ENCODE measurements around the gene SST. TPM values are rescaled to one million over a fixed set of nuclear protein-coding genes. Genes with fewer than 3 reads are reported as not detected.

Gene SST
- total RNA-seq, 4 donors from 2014 or later: not detected

GRCh38 chr3:187695449-187695848 lies 25.3 kb upstream of the SST start:
- TF ChIP-seq CTCF (IDR thresholded peaks at IDR 0.05; ENCODE audit: low read depth): no peak

GRCh38 chr3:187694801-187695200 lies 24.6 kb upstream of the SST start:
- TF ChIP-seq CTCF (IDR thresholded peaks at IDR 0.05; ENCODE audit: low read depth): no peak

- no peak for TF ChIP-seq CTCF (IDR thresholded peaks at IDR 0.05; ENCODE audit: low read depth)
Measured at GRCh38 chr3:187693431-187693830, 23.2 kb upstream of the SST start.

- no peak for TF ChIP-seq CTCF (IDR thresholded peaks at IDR 0.05; ENCODE audit: low read depth)
Measured at GRCh38 chr3:187689984-187690383, 19.8 kb upstream of the SST start.

GRCh38 chr3:187686621-187687273 lies 16.6 kb upstream of the SST start:
- no peak for TF ChIP-seq CTCF (IDR thresholded peaks at IDR 0.05; ENCODE audit: low read depth)

- TF ChIP-seq CTCF (IDR thresholded peaks at IDR 0.05; ENCODE audit: low read depth): no peak
Measured at GRCh38 chr3:187685948-187686347, 15.8 kb upstream of the SST start.

GRCh38 chr3:187684880-187685279 lies 14.7 kb upstream of the SST start:
- no peak for TF ChIP-seq CTCF (IDR thresholded peaks at IDR 0.05; ENCODE audit: low read depth)

Data from subcutaneous adipose tissue (tissue), 4 donors.